Measurements from ENCODE around the gene AKT2. TPM values are rescaled to one million over a fixed set of nuclear protein-coding genes. Genes with fewer than 3 reads are reported as not detected.
A peak's percentile ranks its signal among the peaks of the same experiment; 100 is the strongest.

The AKT2 gene
- total RNA-seq, 1 experiment from 2014 or later: 2,376 TPM

GRCh38 chr19:40256512-40256911 is 28.6 kb downstream of the AKT2 start:
- Histone ChIP-seq H3K4me3 (ENCODE audit: low read depth in 2 of 2, low read length in 2 of 2) (no peak overlapping the region), H3K9me3 (ENCODE audit: control insufficient read depth, insufficient read depth, low read depth, low read length) (no peaks in the 10 kb centered on the region), H3K36me3 (ENCODE audit: control insufficient read depth, insufficient read depth, low read length) (peaks cover 50% of the 10 kb centered on the region), H3K27ac (ENCODE audit: low read length) (no peak overlapping the region), H3K4me1 (ENCODE audit: control insufficient read depth, insufficient read depth, low read length) (peaks cover 12% of the 10 kb centered on the region), H3K27me3 (ENCODE audit: control insufficient read depth, insufficient read depth, low read length) (no peaks in the 10 kb centered on the region)
- ChIA-PET POLR2A (interaction anchor here (0.6 to 1.2 kb wide), 4 partner anchors 10 to 53 kb away, joined by 3 to 6 read pairs (median 4); no protein-coding TSS in a partner anchor), CTCF (interaction anchor here (0.6 to 2.4 kb wide), 6 partner anchors 10 to 816 kb away, joined by 3 to 15 read pairs (median 4); no protein-coding TSS in a partner anchor)
- no TSS peak for BruUV-seq (replicated peaks)
- no peak for DNase-seq (ENCODE audit: low read depth, low spot score)
- intact Hi-C loops (cut with micrococcal nuclease; ENCODE audit: unreplicated experiment) (no loop called here), in situ Hi-C loops (cut with HindIII; ENCODE audit: low pct_unique_long_range_greater_than_20kb, low sequenced_read_pairs) (no loop called here)
- peak; percentile 5 for ATAC-seq
- TF ChIP-seq, protein P1, sequence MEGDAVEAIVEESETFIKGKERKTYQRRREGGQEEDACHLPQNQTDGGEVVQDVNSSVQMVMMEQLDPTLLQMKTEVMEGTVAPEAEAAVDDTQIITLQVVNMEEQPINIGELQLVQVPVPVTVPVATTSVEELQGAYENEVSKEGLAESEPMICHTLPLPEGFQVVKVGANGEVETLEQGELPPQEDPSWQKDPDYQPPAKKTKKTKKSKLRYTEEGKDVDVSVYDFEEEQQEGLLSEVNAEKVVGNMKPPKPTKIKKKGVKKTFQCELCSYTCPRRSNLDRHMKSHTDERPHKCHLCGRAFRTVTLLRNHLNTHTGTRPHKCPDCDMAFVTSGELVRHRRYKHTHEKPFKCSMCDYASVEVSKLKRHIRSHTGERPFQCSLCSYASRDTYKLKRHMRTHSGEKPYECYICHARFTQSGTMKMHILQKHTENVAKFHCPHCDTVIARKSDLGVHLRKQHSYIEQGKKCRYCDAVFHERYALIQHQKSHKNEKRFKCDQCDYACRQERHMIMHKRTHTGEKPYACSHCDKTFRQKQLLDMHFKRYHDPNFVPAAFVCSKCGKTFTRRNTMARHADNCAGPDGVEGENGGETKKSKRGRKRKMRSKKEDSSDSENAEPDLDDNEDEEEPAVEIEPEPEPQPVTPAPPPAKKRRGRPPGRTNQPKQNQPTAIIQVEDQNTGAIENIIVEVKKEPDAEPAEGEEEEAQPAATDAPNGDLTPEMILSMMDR (IDR thresholded peaks at IDR 0.05): no peak
- TF ChIP-seq SIN3A (IDR thresholded peaks at IDR 0.05; ENCODE audit: borderline replicate concordance, insufficient read depth, low read depth, low read length) (no peak), TCF7L2 (IDR thresholded peaks at IDR 0.05; ENCODE audit: low read depth, low read length) (no peak), POLR2AphosphoS5 (IDR thresholded peaks at IDR 0.05; ENCODE audit: low read depth, low read length) (no peak)
- TF ChIP-seq, protein P2, sequence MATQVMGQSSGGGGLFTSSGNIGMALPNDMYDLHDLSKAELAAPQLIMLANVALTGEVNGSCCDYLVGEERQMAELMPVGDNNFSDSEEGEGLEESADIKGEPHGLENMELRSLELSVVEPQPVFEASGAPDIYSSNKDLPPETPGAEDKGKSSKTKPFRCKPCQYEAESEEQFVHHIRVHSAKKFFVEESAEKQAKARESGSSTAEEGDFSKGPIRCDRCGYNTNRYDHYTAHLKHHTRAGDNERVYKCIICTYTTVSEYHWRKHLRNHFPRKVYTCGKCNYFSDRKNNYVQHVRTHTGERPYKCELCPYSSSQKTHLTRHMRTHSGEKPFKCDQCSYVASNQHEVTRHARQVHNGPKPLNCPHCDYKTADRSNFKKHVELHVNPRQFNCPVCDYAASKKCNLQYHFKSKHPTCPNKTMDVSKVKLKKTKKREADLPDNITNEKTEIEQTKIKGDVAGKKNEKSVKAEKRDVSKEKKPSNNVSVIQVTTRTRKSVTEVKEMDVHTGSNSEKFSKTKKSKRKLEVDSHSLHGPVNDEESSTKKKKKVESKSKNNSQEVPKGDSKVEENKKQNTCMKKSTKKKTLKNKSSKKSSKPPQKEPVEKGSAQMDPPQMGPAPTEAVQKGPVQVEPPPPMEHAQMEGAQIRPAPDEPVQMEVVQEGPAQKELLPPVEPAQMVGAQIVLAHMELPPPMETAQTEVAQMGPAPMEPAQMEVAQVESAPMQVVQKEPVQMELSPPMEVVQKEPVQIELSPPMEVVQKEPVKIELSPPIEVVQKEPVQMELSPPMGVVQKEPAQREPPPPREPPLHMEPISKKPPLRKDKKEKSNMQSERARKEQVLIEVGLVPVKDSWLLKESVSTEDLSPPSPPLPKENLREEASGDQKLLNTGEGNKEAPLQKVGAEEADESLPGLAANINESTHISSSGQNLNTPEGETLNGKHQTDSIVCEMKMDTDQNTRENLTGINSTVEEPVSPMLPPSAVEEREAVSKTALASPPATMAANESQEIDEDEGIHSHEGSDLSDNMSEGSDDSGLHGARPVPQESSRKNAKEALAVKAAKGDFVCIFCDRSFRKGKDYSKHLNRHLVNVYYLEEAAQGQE (IDR thresholded peaks at IDR 0.05; ENCODE audit: insufficient read depth in 1 of 2, low read depth in 2 of 2, low read length in 1 of 2): no peak

DNA sequence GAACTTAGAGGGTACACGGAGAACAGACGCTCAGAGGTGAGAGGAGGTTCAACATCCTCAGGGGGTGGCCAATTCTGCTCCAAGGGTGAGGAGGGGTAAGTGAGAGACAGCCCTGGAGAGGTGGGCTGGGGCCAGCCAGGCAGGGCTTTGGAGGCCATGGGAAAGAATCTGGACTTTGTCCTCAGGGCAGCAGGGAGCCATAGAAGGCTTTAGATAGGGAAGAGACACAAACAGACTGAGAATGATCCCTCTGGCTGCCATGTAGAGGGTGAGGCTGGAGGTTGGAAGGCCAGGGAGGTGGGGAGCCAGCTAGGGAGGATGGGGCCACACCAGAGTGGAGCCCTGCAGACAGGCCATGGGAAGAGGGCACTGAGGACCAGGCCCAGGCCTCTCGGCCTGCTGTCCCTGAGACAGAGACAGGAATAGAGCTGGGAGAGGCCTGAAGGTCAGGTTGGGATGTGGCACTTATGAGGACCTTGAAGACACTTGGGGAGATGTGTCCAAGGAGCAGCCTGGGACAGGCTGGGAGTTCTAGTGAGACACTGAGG is 29.5 kb downstream of the AKT2 start:
- POLR2A ChIA-PET: interaction anchor here (1.2 kb wide), 1 partner anchor 9 kb away, joined by 3 read pairs; no protein-coding TSS in a partner anchor
- no TSS peak for BruUV-seq (replicated peaks)
- in situ Hi-C loops (cut with HindIII; ENCODE audit: low pct_unique_long_range_greater_than_20kb, low sequenced_read_pairs) (no loop called here), intact Hi-C loops (cut with micrococcal nuclease; ENCODE audit: unreplicated experiment) (no loop called here)
- no peak overlapping the region for H3K27ac ChIP-seq (ENCODE audit: low read length)
- CTCF ChIA-PET: interaction anchor here (0.7 to 2.4 kb wide), 5 partner anchors 14 to 94 kb away, joined by 3 to 15 read pairs (median 5); no protein-coding TSS in a partner anchor
- no peaks in the 10 kb centered on the region for H3K27me3 ChIP-seq (ENCODE audit: control insufficient read depth, insufficient read depth, low read length)
- TF ChIP-seq POLR2AphosphoS5 (IDR thresholded peaks at IDR 0.05; ENCODE audit: low read depth, low read length): no peak
- no peak for TF ChIP-seq SIN3A (IDR thresholded peaks at IDR 0.05; ENCODE audit: borderline replicate concordance, insufficient read depth, low read depth, low read length)
- no peak for TF ChIP-seq TCF7L2 (IDR thresholded peaks at IDR 0.05; ENCODE audit: low read depth, low read length)
- TF ChIP-seq, protein P1 (IDR thresholded peaks at IDR 0.05): no peak
- TF ChIP-seq, protein P2 (IDR thresholded peaks at IDR 0.05; ENCODE audit: insufficient read depth in 1 of 2, low read depth in 2 of 2, low read length in 1 of 2): no peak
- ATAC-seq (peak; percentile 3), DNase-seq (ENCODE audit: low read depth, low spot score) (no peak)
- H3K36me3 ChIP-seq (ENCODE audit: control insufficient read depth, insufficient read depth, low read length): peaks cover 54% of the 10 kb centered on the region
- peaks cover 12% of the 10 kb centered on the region for H3K4me1 ChIP-seq (ENCODE audit: control insufficient read depth, insufficient read depth, low read length)
- H3K4me3 ChIP-seq (ENCODE audit: low read depth in 2 of 2, low read length in 2 of 2): no peak overlapping the region
- no peaks in the 10 kb centered on the region for H3K9me3 ChIP-seq (ENCODE audit: control insufficient read depth, insufficient read depth, low read depth, low read length)

All from Panc1 (cell line).